ENCODE data around the gene TEKTIP1.
A peak's percentile ranks its signal among the peaks of the same experiment; 100 is the strongest.

TEKTIP1 gene

DNA sequence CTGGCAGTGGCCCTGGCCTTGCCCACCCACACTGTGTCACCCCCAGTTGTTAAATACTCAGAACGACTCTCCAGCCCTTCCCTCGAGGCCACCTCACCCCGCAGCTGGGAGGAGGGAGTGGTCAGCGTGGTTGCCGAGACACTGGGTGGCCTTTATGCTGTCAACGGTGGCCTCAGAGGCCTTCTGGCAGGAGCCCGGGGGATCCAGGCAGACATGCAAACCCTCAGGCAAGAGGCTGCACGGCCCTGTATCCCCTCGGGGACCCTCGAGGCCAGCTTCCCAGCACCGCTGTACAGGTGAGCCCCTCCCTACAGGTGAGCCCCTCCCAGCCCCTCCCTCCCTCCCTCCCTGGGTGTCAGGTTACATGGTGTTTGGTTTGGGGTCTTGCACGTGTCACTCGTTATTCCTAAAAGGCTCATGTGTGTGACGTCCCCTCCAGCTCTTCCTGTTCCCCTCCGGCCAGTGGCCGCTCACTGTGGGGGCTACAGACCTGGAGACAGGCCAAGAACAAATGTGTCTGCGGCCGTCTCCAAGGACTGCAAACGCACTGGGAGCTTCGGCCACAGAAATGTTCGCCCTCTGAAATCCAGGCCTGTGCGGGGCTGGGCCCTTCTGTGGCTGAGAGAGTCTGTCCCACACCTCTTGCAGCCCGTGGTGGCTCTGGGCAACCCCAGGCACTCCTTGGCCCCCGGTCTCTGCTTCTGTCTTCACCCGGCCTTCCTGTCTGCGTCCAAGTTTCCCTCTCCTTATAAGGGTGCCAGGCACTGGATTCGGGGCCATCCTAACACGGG, at the start of gene TEKTIP1:
Gene TEKTIP1, plus strand, starts transcription at position 210 of the 791 bp plus-strand sequence. Its CDS starts 4 bp downstream, at position 214.
- Histone ChIP-seq H3K9ac (ENCODE audit: low read depth, low read length) (no peak within 1 kb of the TSS), H3K4me1 (ENCODE audit: insufficient read depth, low read length) (peaks cover 4% of the 10 kb centered on the region; the same call in 1 of the 2 replicates), H3K36me3 (ENCODE audit: insufficient read depth, low read length) (no peaks in the 10 kb centered on the region), H3K9me3 (ENCODE audit: control insufficient read depth, insufficient read depth, low read length) (no peaks in the 10 kb centered on the region)

GRCh38 chr19:3491396-3492119, 47.4 kb upstream of the TEKTIP1 start:
- Histone ChIP-seq H3K36me3 (ENCODE audit: insufficient read depth, low read length) (no peaks in the 10 kb centered on the region; the same call in none of the 2 replicates), H3K9me3 (ENCODE audit: control insufficient read depth, insufficient read depth, low read length) (no peaks in the 10 kb centered on the region), H3K4me1 (ENCODE audit: insufficient read depth, low read length) (no peaks in the 10 kb centered on the region), H3K9ac (ENCODE audit: low read depth, low read length) (no peak overlapping the region)

GRCh38 chr19:3492131-3492839, 46.7 kb upstream of the TEKTIP1 start:
- Histone ChIP-seq H3K9me3 (ENCODE audit: control insufficient read depth, insufficient read depth, low read length) (no peaks in the 10 kb centered on the region), H3K4me1 (ENCODE audit: insufficient read depth, low read length) (no peaks in the 10 kb centered on the region), H3K9ac (ENCODE audit: low read depth, low read length) (no peak overlapping the region), H3K36me3 (ENCODE audit: insufficient read depth, low read length) (no peaks in the 10 kb centered on the region; the same call in none of the 2 replicates)

DNA sequence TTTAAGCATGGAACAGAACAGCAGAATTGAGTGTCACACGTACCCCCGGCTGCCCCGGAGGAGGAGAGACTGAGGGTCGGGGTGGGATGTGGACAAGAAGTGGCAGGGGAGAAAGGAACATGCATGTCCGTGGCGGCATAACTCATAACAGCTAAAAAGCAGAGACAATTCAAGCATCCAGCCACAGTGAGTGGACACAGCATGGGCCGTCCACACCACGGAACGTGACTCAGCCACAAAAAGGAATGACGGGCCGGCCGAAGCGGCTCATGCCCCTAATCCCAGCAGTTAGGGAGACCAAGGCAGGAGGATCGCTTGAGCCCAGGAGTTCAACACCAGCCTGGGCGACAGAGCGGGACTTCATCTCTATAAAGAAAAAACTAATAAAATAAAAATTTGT, 46.1 kb upstream of the TEKTIP1 start:
- no peaks in the 10 kb centered on the region for H3K4me1 ChIP-seq (ENCODE audit: insufficient read depth, low read length)
- H3K9me3 ChIP-seq (ENCODE audit: control insufficient read depth, insufficient read depth, low read length) = no peaks in the 10 kb centered on the region
- H3K36me3 ChIP-seq (ENCODE audit: insufficient read depth, low read length) = no peaks in the 10 kb centered on the region; the same call in none of the 2 replicates
- no peak overlapping the region for H3K9ac ChIP-seq (ENCODE audit: low read depth, low read length)

DNA sequence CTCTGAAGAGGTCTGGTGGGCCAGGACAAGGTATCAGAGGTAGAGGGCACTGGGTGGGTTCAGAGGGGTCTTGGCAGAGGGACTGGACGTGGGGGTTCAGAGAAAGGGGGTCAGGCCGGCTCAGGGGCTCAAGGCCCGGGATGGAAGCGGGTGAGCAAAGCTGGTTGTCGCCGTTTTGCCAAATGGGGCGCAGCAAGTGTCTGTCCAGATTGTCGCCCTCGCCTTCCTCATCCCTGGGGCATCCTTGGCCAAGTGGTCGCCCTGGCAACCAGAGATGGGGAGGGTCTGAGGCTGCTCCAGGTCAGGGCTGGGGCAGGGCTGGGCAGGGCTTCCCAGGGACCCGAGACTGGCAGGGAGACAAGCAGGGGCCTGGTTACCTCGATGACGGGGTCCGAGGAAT, 45.3 kb upstream of the TEKTIP1 start:
- H3K4me1 ChIP-seq (ENCODE audit: insufficient read depth, low read length) = no peaks in the 10 kb centered on the region

DNA sequence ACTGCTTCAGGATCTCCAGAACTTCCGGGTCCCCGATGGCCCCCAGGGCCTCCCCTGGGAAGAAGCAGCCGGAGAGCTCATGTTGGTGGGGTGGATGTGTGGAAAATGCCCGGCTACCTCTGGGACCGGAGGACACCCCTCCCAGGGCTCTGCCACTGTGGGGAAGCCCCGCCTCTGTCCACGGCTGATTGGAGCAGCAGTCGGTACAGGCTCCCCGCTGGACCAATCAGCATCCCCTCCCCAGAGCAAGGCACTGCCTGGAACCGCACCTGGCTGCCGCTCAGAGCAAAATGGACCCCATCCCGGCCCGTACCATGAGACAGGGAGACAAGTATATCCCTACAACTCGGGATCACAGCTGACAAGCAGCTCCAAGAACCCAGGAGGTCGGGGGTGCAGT, 44.9 kb upstream of the TEKTIP1 start:
- H3K9me3 ChIP-seq (ENCODE audit: control insufficient read depth, insufficient read depth, low read length) = no peaks in the 10 kb centered on the region
- no peaks in the 10 kb centered on the region; the same call in none of the 2 replicates for H3K36me3 ChIP-seq (ENCODE audit: insufficient read depth, low read length)
- no peaks in the 10 kb centered on the region for H3K4me1 ChIP-seq (ENCODE audit: insufficient read depth, low read length)
- H3K9ac ChIP-seq (ENCODE audit: low read depth, low read length) = no peak overlapping the region

More for the DNA sequence above, 45.3 kb upstream of the TEKTIP1 start:
- Histone ChIP-seq H3K9me3 (ENCODE audit: control insufficient read depth, insufficient read depth, low read length) (no peaks in the 10 kb centered on the region), H3K36me3 (ENCODE audit: insufficient read depth, low read length) (no peaks in the 10 kb centered on the region; the same call in none of the 2 replicates), H3K9ac (ENCODE audit: low read depth, low read length) (no peak overlapping the region)

- Histone ChIP-seq H3K4me1 (ENCODE audit: insufficient read depth, low read length) (no peaks in the 10 kb centered on the region), H3K36me3 (ENCODE audit: insufficient read depth, low read length) (no peaks in the 10 kb centered on the region; the same call in none of the 2 replicates), H3K9me3 (ENCODE audit: control insufficient read depth, insufficient read depth, low read length) (no peaks in the 10 kb centered on the region), H3K9ac (ENCODE audit: low read depth, low read length) (no peak overlapping the region)
Measured at GRCh38 chr19:3494559-3494958, 44.4 kb upstream of the TEKTIP1 start.

GRCh38 chr19:3496392-3497273, 42.3 kb upstream of the TEKTIP1 start:
- no peaks in the 10 kb centered on the region; the same call in none of the 2 replicates for H3K36me3 ChIP-seq (ENCODE audit: insufficient read depth, low read length)
- no peaks in the 10 kb centered on the region for H3K4me1 ChIP-seq (ENCODE audit: insufficient read depth, low read length)
- H3K9ac ChIP-seq (ENCODE audit: low read depth, low read length) = no peak overlapping the region
- no peaks in the 10 kb centered on the region for H3K9me3 ChIP-seq (ENCODE audit: control insufficient read depth, insufficient read depth, low read length)

DNA sequence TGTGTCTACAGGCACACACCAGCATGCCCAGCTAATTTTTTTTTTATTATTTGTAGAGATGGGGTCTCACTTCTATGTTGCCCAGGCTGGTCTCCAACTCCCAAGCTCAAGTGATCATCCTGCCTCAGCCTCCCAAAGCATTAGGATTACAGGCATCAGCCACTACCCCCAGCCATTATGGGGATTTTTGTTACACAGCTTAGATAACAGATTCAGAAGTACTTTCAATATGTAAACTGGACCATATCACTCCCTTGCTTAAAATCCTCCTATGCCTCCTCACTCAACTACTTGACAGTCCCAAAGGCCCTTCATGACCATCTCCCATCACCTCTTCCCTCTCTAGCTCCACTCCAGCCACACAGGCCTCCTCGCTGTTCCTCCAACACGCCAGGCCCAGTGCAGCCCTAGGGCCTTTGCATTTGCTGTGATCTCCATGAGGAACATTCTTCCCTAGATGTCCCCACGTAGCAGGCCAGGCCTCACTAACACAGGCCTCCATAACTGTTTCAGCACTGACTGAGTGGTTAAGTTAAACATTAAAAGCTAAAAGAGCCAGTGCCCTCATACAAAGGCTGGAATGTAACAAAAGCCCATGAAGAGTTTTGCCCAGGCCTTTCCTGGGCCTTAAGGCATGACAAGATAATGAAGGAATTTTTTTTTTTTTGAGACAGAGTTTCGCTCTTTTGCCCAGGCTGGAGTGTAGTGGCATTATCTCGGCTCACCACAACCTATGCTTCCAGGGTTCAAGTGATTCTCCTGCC, 41.0 kb upstream of the TEKTIP1 start:
- Histone ChIP-seq H3K4me1 (ENCODE audit: insufficient read depth, low read length) (no peaks in the 10 kb centered on the region), H3K9ac (ENCODE audit: low read depth, low read length) (no peak overlapping the region), H3K9me3 (ENCODE audit: control insufficient read depth, insufficient read depth, low read length) (no peaks in the 10 kb centered on the region), H3K36me3 (ENCODE audit: insufficient read depth, low read length) (no peaks in the 10 kb centered on the region; the same call in none of the 2 replicates)

- Histone ChIP-seq H3K9me3 (ENCODE audit: control insufficient read depth, insufficient read depth, low read length) (no peaks in the 10 kb centered on the region), H3K9ac (ENCODE audit: low read depth, low read length) (peak overlapping the region; percentile 67), H3K36me3 (ENCODE audit: insufficient read depth, low read length) (no peaks in the 10 kb centered on the region; the same call in 1 of the 2 replicates), H3K4me1 (ENCODE audit: insufficient read depth, low read length) (no peaks in the 10 kb centered on the region)
Measured at GRCh38 chr19:3499738-3500428, 39.1 kb upstream of the TEKTIP1 start.

DNA sequence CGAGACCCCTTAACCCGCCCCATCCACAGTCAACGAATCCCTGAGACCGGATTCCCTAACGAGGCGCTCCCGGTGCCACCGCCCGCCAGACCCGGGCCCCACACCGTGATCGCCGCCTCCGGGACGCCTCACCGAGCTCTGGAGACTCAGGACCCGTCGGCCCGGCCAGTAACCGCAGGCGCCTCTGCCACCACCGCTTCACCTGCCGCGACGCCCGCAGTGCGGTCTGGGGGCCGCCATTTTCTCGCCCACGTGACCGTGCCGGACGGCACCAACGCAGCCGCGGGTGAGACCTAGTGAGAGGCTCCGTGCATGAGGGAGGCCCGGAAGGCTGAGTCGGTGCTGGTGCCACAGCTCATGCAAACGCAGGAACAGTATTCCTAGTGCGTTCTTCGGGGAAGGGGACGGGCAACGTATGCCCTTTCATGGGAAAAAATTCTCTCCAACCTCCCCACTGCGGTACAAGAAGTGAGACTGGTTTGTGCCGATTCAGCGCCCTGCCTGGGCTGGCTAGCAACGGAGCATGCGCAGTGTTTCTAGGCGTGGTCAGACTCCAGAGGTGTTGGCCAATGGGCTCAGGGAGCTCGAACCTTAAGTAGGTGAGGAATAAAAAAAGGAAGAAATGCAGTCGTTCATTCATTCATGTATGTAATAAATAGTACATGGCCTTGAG, 38.4 kb upstream of the TEKTIP1 start, which contains the start of gene DOHH:
Gene DOHH, minus strand, starts transcription at position 246 of the 673 bp plus-strand sequence. CDS start 3,860 bp downstream, outside the sequence.
- H3K9ac ChIP-seq (ENCODE audit: low read depth, low read length) = peak within 1 kb of the TSS; percentile 67

GRCh38 chr19:3501780-3502179, 37.2 kb upstream of the TEKTIP1 start:
- Histone ChIP-seq H3K4me1 (ENCODE audit: insufficient read depth, low read length) (no peaks in the 10 kb centered on the region), H3K9me3 (ENCODE audit: control insufficient read depth, insufficient read depth, low read length) (no peaks in the 10 kb centered on the region), H3K9ac (ENCODE audit: low read depth, low read length) (no peak overlapping the region), H3K36me3 (ENCODE audit: insufficient read depth, low read length) (no peaks in the 10 kb centered on the region)

More for the DNA sequence above, 38.4 kb upstream of the TEKTIP1 start, which contains the start of gene DOHH:
- Histone ChIP-seq H3K9me3 (ENCODE audit: control insufficient read depth, insufficient read depth, low read length) (no peaks in the 10 kb centered on the region), H3K36me3 (ENCODE audit: insufficient read depth, low read length) (no peaks in the 10 kb centered on the region; the same call in 1 of the 2 replicates), H3K4me1 (ENCODE audit: insufficient read depth, low read length) (no peaks in the 10 kb centered on the region)

All from ES-I3 (cell line).